HepG2 (cell line): Measurements from ENCODE around the gene FRMD8. TPM values are rescaled to one million over a fixed set of nuclear protein-coding genes. Genes with fewer than 3 reads are reported as not detected.

Experiments used
- ATAC-seq: fragments of 200-7000 bp; cut with Tn5 transposase; 3 replicates; pipeline ENCODE4 v1.9.1; 2020; ENCODE audit warnings: mild to moderate bottlenecking, moderate library complexity
- BruUV-seq: library from RNA; stranded (reverse); fragments of 400-500 nt; replicated peaks from 2 replicates; lab custom pipeline; 2021; lab: Mats Ljungman, UMichigan
- CTCF ChIA-PET: fragments of 300-600 bp; formaldehyde crosslinking; extraction: SDS; loops from one replicate; lab custom pipeline; 2021; ENCODE audit warnings: low total read pairs, inconsistent platforms, low intra/inter-chr PET ratio; lab: Yijun Ruan, JAX
- POLR2A ChIA-PET: fragments of 350-600 bp; sonication (Branson Sonifier 250); formaldehyde crosslinking; loops from one replicate; lab custom pipeline; 2020; ENCODE audit warnings: antibody characterized with exemption, inconsistent platforms; lab: Yijun Ruan, JAX
- DNase-seq: peaks from one replicate; pipeline ENCODE4 v3.0.0-alpha.2; 2015; ENCODE audit warnings: low spot score
- FAIRE-seq: peaks from 3 replicates; lab custom pipeline; 2011; peaks lifted over from hg19 to GRCh38; lab: Jason Lieb, UNC
- H2AFZ ChIP-seq: one replicate; pipeline ENCODE4 v1.6.1; 2011; ENCODE audit warnings: low read length, inconsistent platforms
- H3K27ac ChIP-seq: fragments of 300-600 bp; 3 replicates; pipeline ENCODE4 v1.8.0; 2011; ENCODE audit warnings: mixed run types, mild to moderate bottlenecking, mixed read lengths, low read length, inconsistent platforms; ENCODE audit not compliant: insufficient read depth; ENCODE audit errors: extremely low read length
- H3K27me3 ChIP-seq, 2 experiments: fragments of 200-600 bp in 1 of 2; 2 replicates in 1 of 2; 3 replicates in 1 of 2; pipeline versions ENCODE4 v1.6.0 to v1.8.0; 2011; ENCODE audit warnings: low read length in 2 of 2, mild to moderate bottlenecking in 2 of 2, moderate library complexity in 2 of 2, inconsistent platforms in 1 of 2; ENCODE audit not compliant: insufficient read depth in 2 of 2, control insufficient read depth in 1 of 2
- H3K36me3 ChIP-seq, 2 experiments: fragments of 200-600 bp in 1 of 2; replicated peaks in 1 of 2; 2 replicates in 1 of 2; 3 replicates in 1 of 2; pipeline versions ENCODE4 v1.5.1 to v1.8.0; 2011; ENCODE audit warnings: low read length in 2 of 2, inconsistent platforms in 1 of 2; ENCODE audit not compliant: insufficient read depth in 2 of 2, control insufficient read depth in 1 of 2
- H3K4me1 ChIP-seq: 2 replicates; pipeline ENCODE4 v1.5.1; 2012; ENCODE audit warnings: low read length, inconsistent platforms; ENCODE audit not compliant: insufficient read depth
- H3K4me2 ChIP-seq: 2 replicates; pipeline ENCODE4 v1.6.0; 2011; ENCODE audit warnings: low read depth, low read length, inconsistent platforms
- H3K4me3 ChIP-seq, 3 experiments: fragments of 200-600 bp in 1 of 3; sonication (generic), shearing (Covaris generic) in 1 of 3; replicated peaks in 1 of 3; 2 replicates each; pipeline ENCODE4 v1.5.1; 2011 to 2016; ENCODE audit warnings: low read length in 3 of 3, inconsistent platforms in 2 of 3, low read depth in 2 of 3, mild to moderate bottlenecking in 2 of 3, control low read depth in 1 of 3, mixed read lengths in 1 of 3; ENCODE audit not compliant: insufficient read depth in 1 of 3
- H3K79me2 ChIP-seq: one replicate; pipeline ENCODE4 v1.6.1; 2011; ENCODE audit warnings: low read length, inconsistent platforms; ENCODE audit not compliant: insufficient read depth
- H3K9ac ChIP-seq: 2 replicates; pipeline ENCODE4 v1.6.0; 2011; ENCODE audit warnings: mild to moderate bottlenecking, low read depth, low read length, inconsistent platforms; ENCODE audit not compliant: insufficient read depth
- H3K9me3 ChIP-seq: 2 replicates; pipeline ENCODE4 v1.5.1; 2012; ENCODE audit warnings: mild to moderate bottlenecking, low read length
- H4K20me1 ChIP-seq: 2 replicates; pipeline ENCODE4 v1.6.0; 2011; ENCODE audit warnings: inconsistent platforms, mild to moderate bottlenecking, low read length, moderate library complexity; ENCODE audit not compliant: insufficient read depth
- AKAP8 ChIP-seq: sonication (generic); formaldehyde crosslinking; IDR thresholded peaks from 2 replicates; pipeline ENCODE4 v1.5.1; 2020; ENCODE audit warnings: mild to moderate bottlenecking, missing genetic modification reagents
- CCDC6 ChIP-seq: sonication (generic); formaldehyde crosslinking; IDR thresholded peaks from 2 replicates; pipeline ENCODE4 v1.8.1; 2022; ENCODE audit warnings: mild to moderate bottlenecking, missing genetic modification reagents, moderate library complexity
- FOXK1 ChIP-seq: sonication (generic); formaldehyde crosslinking; IDR thresholded peaks from 2 replicates; pipeline ENCODE4 v1.4.0; 2020; ENCODE audit warnings: low read depth, missing genetic modification reagents, borderline replicate concordance
- GATA4 ChIP-seq: sonication (generic); IDR thresholded peaks from 2 replicates; pipeline ENCODE4 v1.6.1; 2016; ENCODE audit warnings: antibody characterized with exemption, low read depth, borderline replicate concordance
- GMEB2 ChIP-seq: IDR thresholded peaks from 2 replicates; pipeline ENCODE4 v1.6.1; 2016; ENCODE audit warnings: missing biosample characterization, missing genetic modification reagents, low read depth
- HIVEP1 ChIP-seq: sonication (generic); formaldehyde crosslinking; IDR thresholded peaks from 2 replicates; pipeline ENCODE4 v1.4.0; 2020; ENCODE audit warnings: mild to moderate bottlenecking, missing genetic modification reagents
- HNF4A ChIP-seq: sonication (generic); formaldehyde crosslinking; IDR thresholded peaks from 2 replicates; pipeline ENCODE4 v1.4.0; 2020; ENCODE audit warnings: missing genetic modification reagents
- ISX ChIP-seq: sonication (generic); formaldehyde crosslinking; conservative IDR thresholded peaks from 2 replicates; pipeline ENCODE4 v1.5.0; 2020; ENCODE audit warnings: missing genetic modification reagents
- POLR2AphosphoS5 ChIP-seq: IDR thresholded peaks from 2 replicates; pipeline ENCODE4 v1.6.1; 2012; ENCODE audit warnings: low read depth, low read length
- RAD51 ChIP-seq: fragments of 450-650 bp; IDR thresholded peaks from 2 replicates; pipeline ENCODE4 v1.6.1; 2016; ENCODE audit warnings: borderline replicate concordance
- SMC3 ChIP-seq: IDR thresholded peaks from 2 replicates; pipeline ENCODE4 v1.6.1; 2011; ENCODE audit warnings: low read length, improper control_type of control experiment
- ZMYM3 ChIP-seq: sonication (generic); formaldehyde crosslinking; IDR thresholded peaks from 2 replicates; pipeline ENCODE4 v1.5.1; 2020; ENCODE audit warnings: mild to moderate bottlenecking, missing genetic modification reagents
- ZNF235 ChIP-seq: sonication (generic); formaldehyde crosslinking; IDR thresholded peaks from 2 replicates; pipeline ENCODE4 v1.8.1; 2023; ENCODE audit warnings: mild to moderate bottlenecking, missing genetic modification reagents, borderline replicate concordance
- ZSCAN12 ChIP-seq: sonication (generic); formaldehyde crosslinking; IDR thresholded peaks from 2 replicates; pipeline ENCODE4 v1.9.0; 2021; ENCODE audit warnings: mild to moderate bottlenecking, missing genetic modification reagents
- ZSCAN30 ChIP-seq: sonication (generic); formaldehyde crosslinking; IDR thresholded peaks from 2 replicates; pipeline ENCODE4 v1.5.0; 2020; ENCODE audit warnings: mild to moderate bottlenecking, missing genetic modification reagents
- WGBS: methylation state at CpG from one replicate; pipeline ENCODE4 v1.1.6; 2017; ENCODE audit warnings: low lambda C conversion rate; 5-methylcytosine and 5-hydroxymethylcytosine counted together
- in situ Hi-C: cut with HindIII; loops from 2 replicates; pipeline ENCODE4 v1.10.0; 2017; ENCODE audit warnings: low pct_unique_long_range_greater_than_20kb; ENCODE audit not compliant: extremely low pct_ligation_motif_present
- intact Hi-C: fragments of 100-400 bp; cut with micrococcal nuclease; formaldehyde crosslinking; loops from one replicate; pipeline ENCODE4 v1.10.0; 2022; ENCODE audit not compliant: unreplicated experiment
- polyA plus RNA-seq, 8 experiments: library from polyadenylated mRNA; depleted of rRNA in 3 of 8; stranded (reverse) in 7 of 8; unstranded in 1 of 8; fragments of >200 nt; fragmentation: Illumina TruSeq in 4 of 8; extraction: Trizol in 4 of 8; gene quantifications; 2 replicates each; pipeline versions ENCODE4 v1.2.1 to v1.2.3, GENCODE V29; 2011 to 2016; ENCODE audit warnings: low read depth in 4 of 8, missing spikeins in 1 of 8, mixed read lengths in 1 of 8; ENCODE audit not compliant: insufficient read depth in 1 of 8
- total RNA-seq, 5 experiments: library from RNA; depleted of rRNA; stranded (reverse); fragments of >200 nt; fragmentation: Illumina TruSeq; extraction: Trizol; gene quantifications; 2 replicates each; pipeline ENCODE4 v1.2.3, GENCODE V29; 2016; ENCODE audit warnings: low read depth in 1 of 5
- TF ChIP-seq, protein P1 (sequence below): fragments of 450-650 bp; IDR thresholded peaks from 2 replicates; pipeline ENCODE4 v1.6.1; 2017; ENCODE audit warnings: mild to moderate bottlenecking

The FRMD8 gene
- total and polyA plus RNA-seq, 2 of the 13 experiments (the other 11 are each of a cell fraction or from before 2014, with no cell fraction given): 5.8 to 20.6 TPM

DNA sequence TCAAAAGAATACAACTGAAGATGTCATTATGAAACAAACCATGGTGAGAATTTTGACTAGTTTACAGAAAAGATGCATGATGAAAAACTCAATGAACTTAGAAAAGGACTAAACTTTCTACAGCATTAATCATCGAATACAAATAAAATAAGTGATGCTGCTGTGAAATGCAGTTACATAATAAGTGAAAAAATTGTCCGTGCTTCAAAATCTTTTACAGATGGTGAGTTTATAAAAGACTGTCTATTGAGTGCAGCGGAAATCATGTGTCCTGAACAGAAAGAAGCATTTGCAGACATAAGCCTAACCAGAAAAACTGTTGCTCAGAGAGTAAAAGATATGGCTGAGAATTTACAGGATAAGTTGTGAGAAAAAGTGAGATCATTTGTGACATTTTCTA, 70.0 kb downstream of the FRMD8 start:
- in situ Hi-C loops (loop anchor here (10.0 kb wide), 1 partner anchor 48 kb away; no protein-coding TSS in a partner anchor), intact Hi-C loops (loop anchor here (5.0 kb wide), 1 partner anchor 89 kb away; no protein-coding TSS in a partner anchor)
- no peaks in the 10 kb centered on the region for H4K20me1 ChIP-seq
- ChIA-PET CTCF (no interaction called here), POLR2A (interaction anchor here (1.4 kb wide), 1 partner anchor 33 kb away, joined by 4 read pairs; the partner anchor contains the start of gene NEAT1)
- no peak overlapping the region for H3K9ac ChIP-seq
- TF ChIP-seq POLR2AphosphoS5 (no peak), GMEB2 (no peak), HNF4A (CRISPR knock-in tag) (no peak)
- DNase-seq (no peak), FAIRE-seq (no peak), ATAC-seq (no peak)
- 85% methylated on average over 3 of the region's 3 CpGs for WGBS
- H3K4me2 ChIP-seq: peak overlapping the region; percentile 45; the same call in 1 of the 2 replicates
- BruUV-seq: no TSS peak
- H3K27ac ChIP-seq: no peak overlapping the region
- H2AFZ ChIP-seq: no peak overlapping the region
- no peaks in the 10 kb centered on the region for H3K36me3 ChIP-seq
- H3K4me3 ChIP-seq: no peak overlapping the region
- H3K79me2 ChIP-seq: no peaks in the 10 kb centered on the region
- peaks cover 60% of the 10 kb centered on the region for H3K4me1 ChIP-seq
- H3K9me3 ChIP-seq: no peaks in the 10 kb centered on the region
- H3K27me3 ChIP-seq: no peaks in the 10 kb centered on the region

DNA sequence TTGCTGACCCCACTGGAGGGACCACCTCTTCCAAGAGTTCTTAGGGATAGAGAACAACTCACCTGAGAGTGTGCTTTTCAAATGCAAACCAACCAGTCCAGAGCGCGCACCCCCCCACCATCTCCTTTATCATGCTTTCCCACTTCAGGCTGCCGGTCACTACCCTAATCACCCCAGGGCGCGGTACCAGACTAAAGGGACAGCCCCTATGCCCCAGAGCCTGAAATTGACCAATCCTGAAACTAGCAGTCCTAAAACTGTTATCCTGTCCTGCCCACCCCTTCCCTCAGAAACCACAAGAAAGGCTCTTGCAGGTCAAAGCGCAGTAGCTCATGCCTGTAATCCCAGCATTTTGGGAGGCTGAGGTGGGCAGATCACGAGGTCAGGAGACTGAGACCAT, 73.1 kb downstream of the FRMD8 start:
- intact Hi-C loops: loop anchor here (5.0 kb wide), 1 partner anchor 92 kb away; no protein-coding TSS in a partner anchor
- no peak for DNase-seq
- no peak for FAIRE-seq
- no peak for TF ChIP-seq RAD51
- no peak for TF ChIP-seq GATA4
- no peak for TF ChIP-seq ZSCAN12
- TF ChIP-seq AKAP8 (CRISPR knock-in tag): no peak
- no peak for TF ChIP-seq ZNF235 (CRISPR knock-in tag)
- no peak for TF ChIP-seq HIVEP1 (CRISPR knock-in tag)
- TF ChIP-seq ZSCAN30 (CRISPR knock-in tag): no peak
- no peak for TF ChIP-seq ZMYM3 (CRISPR knock-in tag)
- no peak for TF ChIP-seq CCDC6 (CRISPR knock-in tag)
- TF ChIP-seq FOXK1 (CRISPR knock-in tag): no peak
- TF ChIP-seq, protein P1, sequence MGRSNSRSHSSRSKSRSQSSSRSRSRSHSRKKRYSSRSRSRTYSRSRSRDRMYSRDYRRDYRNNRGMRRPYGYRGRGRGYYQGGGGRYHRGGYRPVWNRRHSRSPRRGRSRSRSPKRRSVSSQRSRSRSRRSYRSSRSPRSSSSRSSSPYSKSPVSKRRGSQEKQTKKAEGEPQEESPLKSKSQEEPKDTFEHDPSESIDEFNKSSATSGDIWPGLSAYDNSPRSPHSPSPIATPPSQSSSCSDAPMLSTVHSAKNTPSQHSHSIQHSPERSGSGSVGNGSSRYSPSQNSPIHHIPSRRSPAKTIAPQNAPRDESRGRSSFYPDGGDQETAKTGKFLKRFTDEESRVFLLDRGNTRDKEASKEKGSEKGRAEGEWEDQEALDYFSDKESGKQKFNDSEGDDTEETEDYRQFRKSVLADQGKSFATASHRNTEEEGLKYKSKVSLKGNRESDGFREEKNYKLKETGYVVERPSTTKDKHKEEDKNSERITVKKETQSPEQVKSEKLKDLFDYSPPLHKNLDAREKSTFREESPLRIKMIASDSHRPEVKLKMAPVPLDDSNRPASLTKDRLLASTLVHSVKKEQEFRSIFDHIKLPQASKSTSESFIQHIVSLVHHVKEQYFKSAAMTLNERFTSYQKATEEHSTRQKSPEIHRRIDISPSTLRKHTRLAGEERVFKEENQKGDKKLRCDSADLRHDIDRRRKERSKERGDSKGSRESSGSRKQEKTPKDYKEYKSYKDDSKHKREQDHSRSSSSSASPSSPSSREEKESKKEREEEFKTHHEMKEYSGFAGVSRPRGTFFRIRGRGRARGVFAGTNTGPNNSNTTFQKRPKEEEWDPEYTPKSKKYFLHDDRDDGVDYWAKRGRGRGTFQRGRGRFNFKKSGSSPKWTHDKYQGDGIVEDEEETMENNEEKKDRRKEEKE: no peak
- no peak for TF ChIP-seq ISX (CRISPR knock-in tag)
- no peak for TF ChIP-seq SMC3

More for the DNA sequence above, 73.1 kb downstream of the FRMD8 start:
- H3K4me1 ChIP-seq: peaks cover 40% of the 10 kb centered on the region
- no peak for ATAC-seq
- no TSS peak for BruUV-seq
- H3K36me3 ChIP-seq: no peaks in the 10 kb centered on the region
- in situ Hi-C loops: loop anchor here (10.0 kb wide), 1 partner anchor 45 kb away; no protein-coding TSS in a partner anchor
- no peaks in the 10 kb centered on the region for H3K27me3 ChIP-seq
- H4K20me1 ChIP-seq: no peaks in the 10 kb centered on the region
- no peaks in the 10 kb centered on the region for H3K79me2 ChIP-seq
- no peak overlapping the region for H2AFZ ChIP-seq
- no peaks in the 10 kb centered on the region for H3K9me3 ChIP-seq
- no peak overlapping the region for H3K4me2 ChIP-seq
- H3K9ac ChIP-seq: no peak overlapping the region
- H3K27ac ChIP-seq: no peak overlapping the region
- ChIA-PET POLR2A (interaction anchor here (0.5 to 1.8 kb wide), 5 partner anchors 18 to 126 kb away, joined by 3 to 6 read pairs (median 4); partner anchors contain the start of genes DPF2 and MALAT1), CTCF (no interaction called here)
- 71% methylated on average over 7 of the region's 7 CpGs for WGBS
- no peak overlapping the region for H3K4me3 ChIP-seq
